ENCODE results near the gene LMF1. TPM values are rescaled to one million over a fixed set of nuclear protein-coding genes. Genes with fewer than 3 reads are reported as not detected.
A peak's percentile ranks its signal among the peaks of the same experiment; 100 is the strongest.

The LMF1 gene
- total RNA-seq, 2 experiments from 2014 or later: 11.4 to 29.6 TPM

- H3K36me3 Mint-ChIP-seq: no peaks in the 10 kb centered on the region
- H3K27me3 Mint-ChIP-seq: peaks cover 49% of the 10 kb centered on the region
- CTCF ChIA-PET: interaction anchor here (2.1 kb wide), 1 partner anchor 106 kb away, joined by 4 read pairs; no protein-coding TSS in a partner anchor
- ATAC-seq (peak; percentile 58), DNase-seq (peak; percentile 59)
- H3K4me3 Mint-ChIP-seq: peak overlapping the region; percentile 18
- H3K9me3 Mint-ChIP-seq (ENCODE audit: low read depth): no peaks in the 10 kb centered on the region
- H3K27ac Mint-ChIP-seq: peak overlapping the region; percentile 57
- H3K4me1 Mint-ChIP-seq: peaks cover 13% of the 10 kb centered on the region
Observed at GRCh38 chr16:997440-998051, 26.8 kb upstream of the LMF1 start.

- Mint-ChIP-seq H3K9me3 (ENCODE audit: low read depth) (no peaks in the 10 kb centered on the region), H3K4me3 (no peak overlapping the region), H3K36me3 (no peaks in the 10 kb centered on the region), H3K4me1 (peaks cover 10% of the 10 kb centered on the region), H3K27ac (no peak overlapping the region), H3K27me3 (peaks cover 44% of the 10 kb centered on the region)
- CTCF ChIA-PET: interaction anchor here (1.7 kb wide), 1 partner anchor 61 kb away, joined by 5 read pairs; no protein-coding TSS in a partner anchor
- no peak for ATAC-seq
- no peak for DNase-seq
Observed at GRCh38 chr16:996681-997080, 25.9 kb upstream of the LMF1 start.

GRCh38 chr16:995783-996182 lies 25.0 kb upstream of the LMF1 start:
- ATAC-seq: no peak
- DNase-seq: no peak
- no peaks in the 10 kb centered on the region for H3K9me3 Mint-ChIP-seq (ENCODE audit: low read depth)
- H3K27ac Mint-ChIP-seq: no peak overlapping the region
- CTCF ChIA-PET: interaction anchor here (1.7 kb wide), 1 partner anchor 62 kb away, joined by 5 read pairs; no protein-coding TSS in a partner anchor
- no peaks in the 10 kb centered on the region for H3K36me3 Mint-ChIP-seq
- peaks cover 38% of the 10 kb centered on the region for H3K27me3 Mint-ChIP-seq
- no peak overlapping the region for H3K4me3 Mint-ChIP-seq
- H3K4me1 Mint-ChIP-seq: peaks cover 9% of the 10 kb centered on the region

GRCh38 chr16:995087-995486 lies 24.3 kb upstream of the LMF1 start:
- DNase-seq (no peak), ATAC-seq (no peak)
- Mint-ChIP-seq H3K36me3 (no peaks in the 10 kb centered on the region), H3K27me3 (peaks cover 38% of the 10 kb centered on the region), H3K27ac (no peak overlapping the region), H3K9me3 (ENCODE audit: low read depth) (no peaks in the 10 kb centered on the region), H3K4me1 (peaks cover 9% of the 10 kb centered on the region), H3K4me3 (no peak overlapping the region)
- CTCF ChIA-PET: interaction anchor here (1.7 kb wide), 1 partner anchor 62 kb away, joined by 5 read pairs; no protein-coding TSS in a partner anchor

- Mint-ChIP-seq H3K9me3 (ENCODE audit: low read depth) (no peaks in the 10 kb centered on the region), H3K4me3 (no peak overlapping the region), H3K4me1 (peaks cover 9% of the 10 kb centered on the region), H3K36me3 (no peaks in the 10 kb centered on the region), H3K27ac (no peak overlapping the region), H3K27me3 (peaks cover 33% of the 10 kb centered on the region)
- CTCF ChIA-PET: no interaction called here
- ATAC-seq: no peak
- DNase-seq: no peak
Observed at GRCh38 chr16:993731-994130, 22.9 kb upstream of the LMF1 start.

GRCh38 chr16:991773-992172 lies 21.0 kb upstream of the LMF1 start:
- Mint-ChIP-seq H3K4me3 (no peak overlapping the region), H3K9me3 (ENCODE audit: low read depth) (no peaks in the 10 kb centered on the region), H3K27ac (no peak overlapping the region), H3K27me3 (peaks cover 18% of the 10 kb centered on the region), H3K4me1 (no peaks in the 10 kb centered on the region), H3K36me3 (no peaks in the 10 kb centered on the region)
- CTCF ChIA-PET: no interaction called here
- ATAC-seq: no peak
- no peak for DNase-seq

- Mint-ChIP-seq H3K27me3 (peaks cover 14% of the 10 kb centered on the region), H3K9me3 (ENCODE audit: low read depth) (no peaks in the 10 kb centered on the region), H3K36me3 (no peaks in the 10 kb centered on the region), H3K27ac (no peak overlapping the region), H3K4me3 (no peak overlapping the region), H3K4me1 (no peaks in the 10 kb centered on the region)
- CTCF ChIA-PET: no interaction called here
- no peak for DNase-seq
- ATAC-seq: no peak
Observed at GRCh38 chr16:991345-991744, 20.6 kb upstream of the LMF1 start.

- Mint-ChIP-seq H3K4me1 (no peaks in the 10 kb centered on the region), H3K27me3 (peaks cover 8% of the 10 kb centered on the region), H3K27ac (no peak overlapping the region), H3K4me3 (no peak overlapping the region), H3K9me3 (ENCODE audit: low read depth) (no peaks in the 10 kb centered on the region), H3K36me3 (no peaks in the 10 kb centered on the region)
- CTCF ChIA-PET: no interaction called here
- DNase-seq (no peak), ATAC-seq (no peak)
Observed at GRCh38 chr16:990516-991291, 19.9 kb upstream of the LMF1 start.

GRCh38 chr16:989354-989814 lies 18.6 kb upstream of the LMF1 start:
- Mint-ChIP-seq H3K9me3 (ENCODE audit: low read depth) (no peaks in the 10 kb centered on the region), H3K4me1 (no peaks in the 10 kb centered on the region), H3K36me3 (no peaks in the 10 kb centered on the region), H3K27ac (no peak overlapping the region), H3K27me3 (no peaks in the 10 kb centered on the region), H3K4me3 (no peak overlapping the region)
- CTCF ChIA-PET: no interaction called here
- DNase-seq (no peak), ATAC-seq (no peak)

GRCh38 chr16:988471-989353 lies 17.9 kb upstream of the LMF1 start:
- Mint-ChIP-seq H3K9me3 (ENCODE audit: low read depth) (no peaks in the 10 kb centered on the region), H3K27ac (no peak overlapping the region), H3K4me1 (no peaks in the 10 kb centered on the region), H3K4me3 (no peak overlapping the region), H3K36me3 (no peaks in the 10 kb centered on the region), H3K27me3 (no peaks in the 10 kb centered on the region)
- CTCF ChIA-PET: no interaction called here
- DNase-seq: no peak
- no peak for ATAC-seq

- no peak overlapping the region for H3K4me3 Mint-ChIP-seq
- H3K27ac Mint-ChIP-seq: no peak overlapping the region
- peaks cover 3% of the 10 kb centered on the region for H3K27me3 Mint-ChIP-seq
- no peaks in the 10 kb centered on the region for H3K9me3 Mint-ChIP-seq (ENCODE audit: low read depth)
- no peaks in the 10 kb centered on the region for H3K36me3 Mint-ChIP-seq
- ATAC-seq (no peak), DNase-seq (no peak)
- CTCF ChIA-PET: no interaction called here
- no peaks in the 10 kb centered on the region for H3K4me1 Mint-ChIP-seq
Observed at GRCh38 chr16:987906-988305, 17.1 kb upstream of the LMF1 start.

GRCh38 chr16:986925-987582 lies 16.3 kb upstream of the LMF1 start:
- CTCF ChIA-PET: no interaction called here
- no peak for ATAC-seq
- no peak overlapping the region for H3K27ac Mint-ChIP-seq
- DNase-seq: no peak
- H3K36me3 Mint-ChIP-seq: no peaks in the 10 kb centered on the region
- no peaks in the 10 kb centered on the region for H3K9me3 Mint-ChIP-seq (ENCODE audit: low read depth)
- H3K27me3 Mint-ChIP-seq: peaks cover 8% of the 10 kb centered on the region
- H3K4me1 Mint-ChIP-seq: no peaks in the 10 kb centered on the region
- no peak overlapping the region for H3K4me3 Mint-ChIP-seq

- Mint-ChIP-seq H3K9me3 (ENCODE audit: low read depth) (no peaks in the 10 kb centered on the region), H3K4me3 (no peak overlapping the region), H3K27me3 (peaks cover 8% of the 10 kb centered on the region), H3K4me1 (no peaks in the 10 kb centered on the region), H3K36me3 (no peaks in the 10 kb centered on the region), H3K27ac (no peak overlapping the region)
- DNase-seq: no peak
- CTCF ChIA-PET: no interaction called here
- no peak for ATAC-seq
Observed at GRCh38 chr16:986411-986810, 15.6 kb upstream of the LMF1 start.

Measured in activated CD8-positive, alpha-beta memory T cell treated with anti-CD3 and anti-CD28 coated beads, Interleukin-2, amount 10 ng/mL, durations not matched to agents 7 days and 5 days (primary cell).